M059J (cell line): ENCODE results near the gene CDK9. TPM values are rescaled to one million over a fixed set of nuclear protein-coding genes. Genes with fewer than 3 reads are reported as not detected.
A peak's percentile ranks its signal among the peaks of the same experiment; 100 is the strongest.

Experiments used
- DNase-seq: peaks from one replicate; pipeline ENCODE4 v3.0.0-alpha.2; 2012; ENCODE audit warnings: low read depth
- total RNA-seq: library from RNA; depleted of rRNA; stranded (reverse); fragments of >200 nt; shearing (Covaris generic); gene quantifications from 2 replicates; pipeline ENCODE4 v1.2.3, GENCODE V29; 2014

CDK9 gene
- total RNA-seq, 1 experiment from 2014 or later = 33.2 TPM

GRCh38 chr9:127803507-127804352, 17.9 kb downstream of the CDK9 start:
- DNase-seq = peak; percentile 82

DNA sequence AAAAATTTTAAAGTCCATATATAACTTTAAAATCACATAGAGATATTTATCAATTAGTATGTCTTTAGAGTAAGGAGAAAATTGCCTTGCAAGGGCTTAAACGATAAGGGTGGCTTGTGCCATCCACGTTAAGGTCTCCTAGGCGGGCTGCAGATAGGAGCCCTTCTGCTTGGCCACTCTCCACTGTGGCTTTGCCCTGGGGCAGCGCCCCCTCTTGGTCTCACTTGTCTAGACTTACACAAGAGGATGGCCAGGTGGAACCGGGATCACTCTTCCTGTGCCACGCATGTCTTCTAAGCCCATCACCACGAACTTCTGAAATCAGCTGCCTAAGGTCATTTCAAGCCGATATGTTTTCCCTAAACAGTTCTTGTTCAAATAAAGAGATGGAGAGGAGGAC, 19.8 kb downstream of the CDK9 start:
- DNase-seq = no peak

DNA sequence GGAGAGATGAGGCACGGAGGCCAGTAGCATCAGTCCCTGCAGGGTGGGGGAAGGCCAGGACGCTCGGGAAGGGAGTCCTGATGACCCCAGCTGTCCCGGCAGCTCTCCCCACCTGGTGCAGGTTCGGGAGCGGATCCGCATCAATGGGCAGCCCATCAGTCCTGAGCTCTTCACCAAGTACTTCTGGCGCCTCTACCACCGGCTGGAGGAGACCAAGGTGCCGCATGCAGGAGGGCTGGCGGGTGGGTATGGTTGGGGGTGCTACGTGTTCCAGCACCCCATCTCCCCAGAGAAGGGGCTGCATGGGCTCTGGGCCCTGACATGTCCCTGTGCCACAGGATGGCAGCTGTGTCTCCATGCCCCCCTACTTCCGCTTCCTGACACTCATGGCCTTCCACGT, 21.0 kb downstream of the CDK9 start:
- no peak for DNase-seq

- DNase-seq = no peak
These were observed 22.6 kb downstream of the CDK9 start for GRCh38 chr9:127808347-127809001.

- no peak for DNase-seq
These were observed 23.2 kb downstream of the CDK9 start for GRCh38 chr9:127809002-127809539.

DNA sequence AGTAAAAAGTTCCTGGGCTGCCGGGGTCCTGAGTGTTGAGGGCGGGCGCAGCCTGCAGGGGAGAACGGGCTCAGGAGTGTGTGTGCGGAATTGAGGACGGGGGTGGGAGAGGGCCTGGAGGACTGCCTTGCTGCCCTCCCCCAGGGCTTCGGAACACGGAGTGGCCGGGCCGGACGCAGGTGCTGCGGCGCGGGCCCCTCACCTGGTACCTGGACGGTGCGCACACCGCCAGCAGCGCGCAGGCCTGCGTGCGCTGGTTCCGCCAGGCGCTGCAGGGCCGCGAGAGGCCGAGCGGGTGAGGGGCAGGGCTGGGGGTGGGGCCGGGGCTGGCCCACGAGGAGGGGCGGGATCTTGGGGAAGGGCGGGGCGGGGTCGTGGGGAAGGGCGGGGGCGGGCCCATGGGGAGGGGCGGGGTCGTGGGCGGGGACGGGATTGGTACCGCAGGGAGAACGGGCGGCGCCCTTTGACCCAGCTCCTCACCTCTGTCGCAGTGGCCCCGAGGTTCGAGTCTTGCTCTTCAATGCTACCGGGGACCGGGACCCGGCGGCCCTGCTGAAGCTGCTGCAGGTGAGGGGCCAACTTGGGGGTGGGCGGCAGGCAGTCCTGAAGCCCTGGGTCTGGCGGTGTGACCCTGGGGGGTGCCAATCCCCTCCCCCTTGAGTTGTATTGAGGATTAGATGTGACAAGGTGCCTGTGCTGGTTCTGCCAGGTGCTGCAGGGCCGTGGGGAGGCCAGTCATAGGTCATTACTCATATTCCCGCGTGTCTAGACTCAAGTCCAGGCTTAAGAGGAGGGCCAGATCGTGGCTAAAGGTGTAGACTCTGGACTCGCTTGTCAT, 23.9 kb downstream of the CDK9 start:
- no peak for DNase-seq

DNA sequence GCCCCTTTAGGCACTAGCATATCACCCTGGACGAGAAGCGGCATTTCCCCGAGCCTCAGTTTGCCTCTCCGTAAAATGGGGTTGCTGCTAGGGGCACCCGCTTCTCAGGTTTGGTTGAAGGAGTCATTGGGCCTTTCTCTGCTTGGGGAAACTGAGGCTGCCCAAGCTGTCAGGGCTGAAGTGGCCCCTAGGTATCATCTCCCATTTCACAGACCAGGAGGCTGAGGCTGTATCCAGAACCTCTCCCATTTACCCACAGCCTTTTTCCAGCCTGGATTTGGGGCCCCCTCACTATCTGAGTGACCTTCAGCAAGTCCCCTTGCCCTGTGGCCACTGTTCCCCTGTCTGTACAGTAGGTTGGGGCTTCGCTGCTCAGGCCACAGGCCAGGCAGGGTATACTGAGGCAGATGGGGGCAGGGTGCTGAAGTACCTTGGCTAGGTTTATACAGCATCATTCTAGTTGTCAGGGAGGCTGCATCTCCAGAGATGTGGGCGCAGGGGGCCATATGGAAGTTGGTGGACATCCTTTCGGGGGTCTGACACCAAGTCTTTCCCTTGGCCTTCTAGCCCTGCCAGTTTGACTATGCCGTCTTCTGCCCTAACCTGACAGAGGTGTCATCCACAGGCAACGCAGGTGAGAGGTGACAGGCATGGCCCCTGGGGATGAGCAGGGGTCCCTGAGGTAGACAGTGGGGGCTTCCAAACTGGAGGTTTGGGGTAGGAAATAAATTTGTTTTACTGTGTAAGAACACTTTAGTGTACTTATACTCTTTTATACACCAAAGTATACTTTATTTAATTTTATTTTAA, 24.7 kb downstream of the CDK9 start:
- no peak for DNase-seq

DNA sequence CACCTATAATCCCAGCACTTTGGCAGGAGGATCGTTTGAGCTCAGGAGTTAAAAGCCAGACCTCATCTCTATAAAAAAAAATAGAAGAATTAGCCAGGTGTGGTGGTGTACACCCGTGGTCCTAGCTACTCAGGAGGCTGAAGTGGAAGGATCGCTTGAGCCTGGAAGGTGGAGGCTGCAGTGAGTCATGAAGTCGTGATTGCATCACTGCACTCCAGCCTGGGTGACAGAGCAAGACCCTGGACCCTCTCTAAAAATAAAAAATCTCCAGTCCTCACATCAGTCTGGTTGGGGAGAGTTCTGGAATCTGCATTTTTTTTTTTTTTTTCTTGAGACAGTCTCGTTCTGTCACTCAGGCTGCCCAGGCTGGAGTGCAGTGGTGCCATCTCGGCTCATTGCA, 26.2 kb downstream of the CDK9 start:
- DNase-seq = no peak

DNA sequence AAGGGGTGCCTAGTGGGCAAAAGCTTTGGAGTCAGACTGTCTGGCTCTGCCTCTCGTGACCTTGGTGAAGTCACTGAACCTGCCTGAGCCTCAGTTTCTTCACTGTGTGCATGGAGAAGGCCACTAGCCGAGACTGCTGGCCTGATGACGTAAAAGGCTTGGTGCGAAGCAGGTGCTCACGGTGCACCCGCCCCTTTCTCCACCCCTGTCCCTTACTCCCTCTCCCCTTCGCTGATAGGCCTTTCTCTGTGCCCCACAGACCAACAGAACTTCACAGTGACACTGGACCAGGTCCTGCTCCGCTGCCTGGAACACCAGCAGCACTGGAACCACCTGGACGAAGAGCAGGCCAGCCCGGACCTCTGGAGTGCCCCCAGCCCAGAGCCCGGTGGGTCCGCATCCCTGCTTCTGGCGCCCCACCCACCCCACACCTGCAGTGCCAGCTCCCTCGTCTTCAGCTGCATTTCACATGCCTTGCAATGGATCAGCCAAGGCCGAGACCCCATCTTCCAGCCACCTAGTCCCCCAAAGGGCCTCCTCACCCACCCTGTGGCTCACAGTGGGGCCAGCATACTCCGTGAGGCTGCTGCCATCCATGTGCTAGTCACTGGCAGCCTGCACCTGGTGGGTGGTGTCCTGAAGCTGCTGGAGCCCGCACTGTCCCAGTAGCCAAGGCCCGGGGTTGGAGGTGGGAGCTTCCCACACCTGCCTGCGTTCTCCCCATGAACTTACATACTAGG, 27.3 kb downstream of the CDK9 start:
- DNase-seq = no peak

DNA sequence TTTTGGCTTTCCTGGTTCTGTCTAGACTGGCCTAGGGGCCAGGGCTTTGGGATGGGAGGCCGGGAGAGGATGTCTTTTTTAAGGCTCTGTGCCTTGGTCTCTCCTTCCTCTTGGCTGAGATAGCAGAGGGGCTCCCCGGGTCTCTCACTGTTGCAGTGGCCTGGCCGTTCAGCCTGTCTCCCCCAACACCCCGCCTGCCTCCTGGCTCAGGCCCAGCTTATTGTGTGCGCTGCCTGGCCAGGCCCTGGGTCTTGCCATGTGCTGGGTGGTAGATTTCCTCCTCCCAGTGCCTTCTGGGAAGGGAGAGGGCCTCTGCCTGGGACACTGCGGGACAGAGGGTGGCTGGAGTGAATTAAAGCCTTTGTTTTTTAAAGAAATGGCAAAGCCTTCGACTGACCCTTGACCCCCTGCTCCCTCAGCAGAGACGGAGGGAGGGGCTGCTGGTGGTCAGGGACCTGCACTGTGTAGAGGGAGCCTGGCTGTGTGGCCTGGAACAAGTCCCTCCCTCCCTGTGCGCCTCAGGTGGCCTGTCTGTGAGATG, 27.9 kb downstream of the CDK9 start:
- DNase-seq = no peak

DNA sequence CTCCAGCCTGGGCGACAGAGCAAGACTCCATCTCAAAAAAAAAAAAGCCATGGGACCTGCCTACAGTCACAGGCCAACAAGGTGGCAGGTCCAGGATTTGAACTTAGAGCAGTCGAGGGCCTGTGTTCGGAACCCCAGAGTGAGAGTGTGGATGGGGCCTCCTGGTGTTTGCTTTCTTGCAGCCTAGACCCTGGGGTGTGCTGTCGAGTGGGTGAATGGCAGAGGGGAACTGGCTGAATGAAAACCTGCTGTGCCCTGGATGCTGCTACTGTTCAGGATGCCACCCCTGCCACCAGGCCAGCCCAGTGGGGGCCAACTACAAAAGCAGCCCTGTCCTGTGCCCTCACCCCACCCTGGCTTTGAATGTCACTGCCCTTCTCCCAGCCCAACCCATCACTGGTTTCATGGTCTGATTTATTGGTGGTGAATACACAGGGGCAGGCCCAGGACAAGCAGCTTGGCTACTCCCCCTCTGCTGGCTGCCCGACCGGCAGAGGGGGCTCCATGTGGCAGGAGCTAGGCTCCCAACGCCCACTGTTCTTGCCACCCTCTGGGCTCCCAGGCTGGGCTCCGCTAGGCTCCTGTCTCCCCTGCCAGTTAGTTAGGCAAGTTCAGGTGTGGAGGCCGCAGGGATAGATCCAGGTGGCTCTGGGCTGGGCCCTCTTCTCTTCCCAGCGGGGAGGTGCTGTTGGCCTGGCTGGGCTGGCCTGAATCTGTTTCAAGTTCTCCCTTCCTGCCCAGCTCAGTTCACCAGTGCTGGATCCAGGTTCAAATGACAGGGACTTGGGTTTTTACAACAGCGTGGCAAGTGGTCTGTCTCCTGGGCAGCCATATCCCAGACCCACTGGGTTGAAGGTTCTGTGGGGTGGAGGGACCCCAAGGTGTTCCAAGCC, 29.0 kb downstream of the CDK9 start:
- no peak for DNase-seq

- no peak for DNase-seq
These were observed 29.9 kb downstream of the CDK9 start for GRCh38 chr9:127815512-127816361.

- DNase-seq = no peak
These were observed 30.5 kb downstream of the CDK9 start for GRCh38 chr9:127816362-127816725.

DNA sequence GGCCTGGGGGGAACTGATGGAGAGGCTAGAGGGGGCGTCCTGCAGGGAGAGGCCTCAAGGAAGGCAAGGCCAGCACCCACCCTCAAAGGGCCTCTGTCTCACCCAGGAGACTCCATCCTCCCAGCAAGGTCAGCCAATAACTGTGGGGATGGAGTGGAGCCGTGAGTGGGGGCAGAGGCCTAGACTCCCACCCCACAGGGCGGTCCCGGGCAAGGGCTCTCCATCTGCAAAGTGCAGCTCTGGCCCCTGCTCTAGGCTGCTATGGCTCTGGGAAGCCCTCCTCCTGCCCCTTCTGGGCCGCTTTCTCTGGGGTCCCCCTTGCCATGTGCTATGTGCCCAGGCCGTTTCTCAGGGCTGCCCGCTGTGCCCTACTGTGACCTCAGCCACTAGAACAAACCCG, 30.9 kb downstream of the CDK9 start:
- no peak for DNase-seq

- no peak for DNase-seq
These were observed 32.1 kb downstream of the CDK9 start for GRCh38 chr9:127817881-127818434.

DNA sequence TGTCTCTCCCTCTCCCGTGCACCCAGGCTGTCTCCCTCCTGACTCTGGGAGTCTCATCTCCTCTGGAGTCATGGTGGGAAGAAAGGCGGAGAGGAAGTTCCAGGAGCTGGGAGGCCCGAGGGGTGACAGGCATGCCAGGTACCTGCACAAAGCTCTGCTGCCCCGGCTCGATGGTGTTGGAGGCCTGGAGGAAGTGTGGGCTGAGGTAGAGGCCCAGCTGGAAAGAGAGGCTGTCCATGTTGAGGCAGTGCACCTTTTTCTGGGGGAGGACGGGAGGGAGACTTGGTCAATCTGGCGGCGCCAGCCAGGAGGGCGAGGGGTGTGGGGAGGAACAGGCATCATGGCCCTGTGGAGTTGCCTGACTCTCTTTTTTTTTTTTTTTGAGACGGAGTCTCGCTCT, 32.7 kb downstream of the CDK9 start:
- no peak for DNase-seq

DNA sequence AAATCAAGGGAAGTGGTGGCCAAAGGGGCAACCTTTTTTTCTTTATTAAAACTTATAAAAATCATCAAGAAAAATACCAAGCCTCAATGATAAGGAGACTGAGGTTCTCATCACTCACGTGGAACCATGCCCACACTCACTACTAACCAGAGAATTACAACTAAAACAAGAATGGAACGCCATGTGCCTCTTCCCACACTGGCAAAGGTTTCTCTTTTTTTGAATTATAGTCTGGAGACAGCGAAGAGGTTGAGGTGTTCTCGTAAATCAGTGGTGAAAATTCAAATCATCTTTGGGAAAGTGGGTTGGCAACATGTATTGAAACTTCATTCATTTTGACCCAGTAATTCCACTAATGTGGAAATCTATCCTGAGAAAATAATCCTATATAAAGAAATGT, 36.3 kb downstream of the CDK9 start:
- DNase-seq = no peak
